ENCODE data around the gene DNAJA2.

GRCh38 chr16:46973996-46974324 is 486 bp upstream of the DNAJA2 start:
- no peak for TF ChIP-seq CTCF (IDR thresholded peaks at IDR 0.05)
- TF ChIP-seq POLR2A (IDR thresholded peaks at IDR 0.05) = no peak
- TF ChIP-seq EP300 (IDR thresholded peaks at IDR 0.05) = no peak

Measured in ovary (tissue), 3 donors.